Measurements from ENCODE around the gene SCAMP4.

Gene SCAMP4

GRCh38 chr19:1896508-1896907, 8.7 kb upstream of the SCAMP4 start:
- Histone ChIP-seq H3K27me3 (ENCODE audit: control insufficient read depth in 5 of 5, insufficient read depth in 4 of 5, low read length in 5 of 5) (no peaks in the 10 kb centered on the region), H3K4me3 (ENCODE audit: low read depth in 1 of 5, low read length in 5 of 5) (no peak overlapping the region), H3K9ac (ENCODE audit: low read length in 5 of 5) (no peak overlapping the region), H3K4me1 (ENCODE audit: control insufficient read depth in 5 of 5, insufficient read depth in 5 of 5, low read length in 5 of 5) (peaks cover 4 to 32% (median 19%) of the 10 kb centered on the region in 5 donors), H3K9me3 (ENCODE audit: control insufficient read depth in 5 of 5, low read length in 5 of 5) (no peaks in the 10 kb centered on the region), H3K27ac (ENCODE audit: low read depth, low read length) (no peak overlapping the region), H3K36me3 (ENCODE audit: control insufficient read depth in 5 of 5, insufficient read depth in 5 of 5, low read length in 5 of 5) (no peaks in the 10 kb centered on the region)

- no peaks in the 10 kb centered on the region for H3K27me3 ChIP-seq (ENCODE audit: control insufficient read depth in 5 of 5, insufficient read depth in 4 of 5, low read length in 5 of 5)
- H3K27ac ChIP-seq (ENCODE audit: low read depth, low read length) = no peak overlapping the region
- no peak overlapping the region for H3K9ac ChIP-seq (ENCODE audit: low read length in 5 of 5)
- H3K4me1 ChIP-seq (ENCODE audit: control insufficient read depth in 5 of 5, insufficient read depth in 5 of 5, low read length in 5 of 5) = peaks cover 7 to 31% (median 19%) of the 10 kb centered on the region in 5 donors
- no peaks in the 10 kb centered on the region for H3K9me3 ChIP-seq (ENCODE audit: control insufficient read depth in 5 of 5, low read length in 5 of 5)
- H3K4me3 ChIP-seq (ENCODE audit: low read depth in 1 of 5, low read length in 5 of 5) = no peak overlapping the region
- H3K36me3 ChIP-seq (ENCODE audit: control insufficient read depth in 5 of 5, insufficient read depth in 5 of 5, low read length in 5 of 5) = no peaks in the 10 kb centered on the region
Observed at GRCh38 chr19:1901940-1902404, 3.2 kb upstream of the SCAMP4 start.

GRCh38 chr19:1902923-1903322, 2.3 kb upstream of the SCAMP4 start:
- H3K27ac ChIP-seq (ENCODE audit: low read depth, low read length) = no peak overlapping the region
- peaks cover 0 to 3% (median 0%) of the 10 kb centered on the region in 5 donors for H3K36me3 ChIP-seq (ENCODE audit: control insufficient read depth in 5 of 5, insufficient read depth in 5 of 5, low read length in 5 of 5)
- H3K4me3 ChIP-seq (ENCODE audit: low read depth in 1 of 5, low read length in 5 of 5) = no peak overlapping the region
- H3K9ac ChIP-seq (ENCODE audit: low read length in 5 of 5) = no peak overlapping the region
- H3K9me3 ChIP-seq (ENCODE audit: control insufficient read depth in 5 of 5, low read length in 5 of 5) = no peaks in the 10 kb centered on the region
- H3K4me1 ChIP-seq (ENCODE audit: control insufficient read depth in 5 of 5, insufficient read depth in 5 of 5, low read length in 5 of 5) = peaks cover 2 to 30% (median 17%) of the 10 kb centered on the region in 5 donors
- H3K27me3 ChIP-seq (ENCODE audit: control insufficient read depth in 5 of 5, insufficient read depth in 4 of 5, low read length in 5 of 5) = no peaks in the 10 kb centered on the region

- no peak overlapping the region for H3K9ac ChIP-seq (ENCODE audit: low read length in 5 of 5)
- H3K9me3 ChIP-seq (ENCODE audit: control insufficient read depth in 5 of 5, low read length in 5 of 5) = no peaks in the 10 kb centered on the region
- peaks cover 0 to 3% (median 0%) of the 10 kb centered on the region in 5 donors for H3K36me3 ChIP-seq (ENCODE audit: control insufficient read depth in 5 of 5, insufficient read depth in 5 of 5, low read length in 5 of 5)
- no peaks in the 10 kb centered on the region for H3K27me3 ChIP-seq (ENCODE audit: control insufficient read depth in 5 of 5, insufficient read depth in 4 of 5, low read length in 5 of 5)
- H3K4me3 ChIP-seq (ENCODE audit: low read depth in 1 of 5, low read length in 5 of 5) = peak overlapping the region in 3 of 5 donors; percentile 36 to 75 (median 50)
- H3K4me1 ChIP-seq (ENCODE audit: control insufficient read depth in 5 of 5, insufficient read depth in 5 of 5, low read length in 5 of 5) = peaks cover 2 to 38% (median 22%) of the 10 kb centered on the region in 5 donors
- peak overlapping the region; percentile 55 for H3K27ac ChIP-seq (ENCODE audit: low read depth, low read length)
Observed at GRCh38 chr19:1904860-1905109, 414 bp upstream of the SCAMP4 start.

GRCh38 chr19:1905863-1906375, 720 bp downstream of the SCAMP4 start:
- Histone ChIP-seq H3K36me3 (ENCODE audit: control insufficient read depth in 5 of 5, insufficient read depth in 5 of 5, low read length in 5 of 5) (peaks cover 0 to 3% (median 0%) of the 10 kb centered on the region in 5 donors), H3K9ac (ENCODE audit: low read length in 5 of 5) (peak overlapping the region in 4 of 5 donors; percentile 7 to 80 (median 24)), H3K27me3 (ENCODE audit: control insufficient read depth in 5 of 5, insufficient read depth in 4 of 5, low read length in 5 of 5) (no peaks in the 10 kb centered on the region), H3K27ac (ENCODE audit: low read depth, low read length) (peak overlapping the region; percentile 40), H3K4me3 (ENCODE audit: low read depth in 1 of 5, low read length in 5 of 5) (peak overlapping the region; percentile 69 to 81 (median 73)), H3K9me3 (ENCODE audit: control insufficient read depth in 5 of 5, low read length in 5 of 5) (no peaks in the 10 kb centered on the region), H3K4me1 (ENCODE audit: control insufficient read depth in 5 of 5, insufficient read depth in 5 of 5, low read length in 5 of 5) (peaks cover 2 to 44% (median 28%) of the 10 kb centered on the region in 5 donors)

- Histone ChIP-seq H3K9ac (ENCODE audit: low read length in 5 of 5) (no peak overlapping the region), H3K36me3 (ENCODE audit: control insufficient read depth in 5 of 5, insufficient read depth in 5 of 5, low read length in 5 of 5) (peaks cover 0 to 7% (median 2%) of the 10 kb centered on the region in 5 donors), H3K4me3 (ENCODE audit: low read depth in 1 of 5, low read length in 5 of 5) (no peak overlapping the region), H3K4me1 (ENCODE audit: control insufficient read depth in 5 of 5, insufficient read depth in 5 of 5, low read length in 5 of 5) (peaks cover 2 to 44% (median 28%) of the 10 kb centered on the region in 5 donors), H3K9me3 (ENCODE audit: control insufficient read depth in 5 of 5, low read length in 5 of 5) (no peaks in the 10 kb centered on the region), H3K27me3 (ENCODE audit: control insufficient read depth in 5 of 5, insufficient read depth in 4 of 5, low read length in 5 of 5) (no peaks in the 10 kb centered on the region), H3K27ac (ENCODE audit: low read depth, low read length) (no peak overlapping the region)
Observed at GRCh38 chr19:1906985-1907562, 1.9 kb downstream of the SCAMP4 start.

GRCh38 chr19:1907563-1908363, 2.6 kb downstream of the SCAMP4 start:
- no peak overlapping the region for H3K27ac ChIP-seq (ENCODE audit: low read depth, low read length)
- no peak overlapping the region for H3K4me3 ChIP-seq (ENCODE audit: low read depth in 1 of 5, low read length in 5 of 5)
- H3K4me1 ChIP-seq (ENCODE audit: control insufficient read depth in 5 of 5, insufficient read depth in 5 of 5, low read length in 5 of 5) = peaks cover 2 to 44% (median 28%) of the 10 kb centered on the region in 5 donors
- no peaks in the 10 kb centered on the region for H3K9me3 ChIP-seq (ENCODE audit: control insufficient read depth in 5 of 5, low read length in 5 of 5)
- no peaks in the 10 kb centered on the region for H3K27me3 ChIP-seq (ENCODE audit: control insufficient read depth in 5 of 5, insufficient read depth in 4 of 5, low read length in 5 of 5)
- peaks cover 0 to 14% (median 7%) of the 10 kb centered on the region in 5 donors for H3K36me3 ChIP-seq (ENCODE audit: control insufficient read depth in 5 of 5, insufficient read depth in 5 of 5, low read length in 5 of 5)
- peak overlapping the region in 1 of 5 donors; percentile 41 for H3K9ac ChIP-seq (ENCODE audit: low read length in 5 of 5)

- H3K9me3 ChIP-seq (ENCODE audit: control insufficient read depth in 5 of 5, low read length in 5 of 5) = no peaks in the 10 kb centered on the region
- peaks cover 0 to 20% (median 12%) of the 10 kb centered on the region in 5 donors for H3K36me3 ChIP-seq (ENCODE audit: control insufficient read depth in 5 of 5, insufficient read depth in 5 of 5, low read length in 5 of 5)
- no peak overlapping the region for H3K27ac ChIP-seq (ENCODE audit: low read depth, low read length)
- H3K27me3 ChIP-seq (ENCODE audit: control insufficient read depth in 5 of 5, insufficient read depth in 4 of 5, low read length in 5 of 5) = no peaks in the 10 kb centered on the region
- H3K9ac ChIP-seq (ENCODE audit: low read length in 5 of 5) = no peak overlapping the region
- H3K4me3 ChIP-seq (ENCODE audit: low read depth in 1 of 5, low read length in 5 of 5) = no peak overlapping the region
- peaks cover 2 to 44% (median 28%) of the 10 kb centered on the region in 5 donors for H3K4me1 ChIP-seq (ENCODE audit: control insufficient read depth in 5 of 5, insufficient read depth in 5 of 5, low read length in 5 of 5)
Observed at GRCh38 chr19:1908364-1908678, 3.1 kb downstream of the SCAMP4 start.

GRCh38 chr19:1909761-1910080, 4.5 kb downstream of the SCAMP4 start:
- Histone ChIP-seq H3K4me1 (ENCODE audit: control insufficient read depth in 5 of 5, insufficient read depth in 5 of 5, low read length in 5 of 5) (peaks cover under 1 to 36% (median 21%) of the 10 kb centered on the region in 5 donors), H3K27ac (ENCODE audit: low read depth, low read length) (no peak overlapping the region), H3K27me3 (ENCODE audit: control insufficient read depth in 5 of 5, insufficient read depth in 4 of 5, low read length in 5 of 5) (no peaks in the 10 kb centered on the region), H3K36me3 (ENCODE audit: control insufficient read depth in 5 of 5, insufficient read depth in 5 of 5, low read length in 5 of 5) (peaks cover 0 to 32% (median 16%) of the 10 kb centered on the region in 5 donors), H3K9me3 (ENCODE audit: control insufficient read depth in 5 of 5, low read length in 5 of 5) (no peaks in the 10 kb centered on the region), H3K4me3 (ENCODE audit: low read depth in 1 of 5, low read length in 5 of 5) (no peak overlapping the region), H3K9ac (ENCODE audit: low read length in 5 of 5) (peak overlapping the region in 1 of 5 donors; percentile 4)

GRCh38 chr19:1910177-1910576, 5.0 kb downstream of the SCAMP4 start:
- no peak overlapping the region for H3K27ac ChIP-seq (ENCODE audit: low read depth, low read length)
- H3K4me1 ChIP-seq (ENCODE audit: control insufficient read depth in 5 of 5, insufficient read depth in 5 of 5, low read length in 5 of 5) = peaks cover 0 to 33% (median 19%) of the 10 kb centered on the region in 5 donors
- no peak overlapping the region for H3K4me3 ChIP-seq (ENCODE audit: low read depth in 1 of 5, low read length in 5 of 5)
- H3K9me3 ChIP-seq (ENCODE audit: control insufficient read depth in 5 of 5, low read length in 5 of 5) = no peaks in the 10 kb centered on the region
- no peak overlapping the region for H3K9ac ChIP-seq (ENCODE audit: low read length in 5 of 5)
- H3K36me3 ChIP-seq (ENCODE audit: control insufficient read depth in 5 of 5, insufficient read depth in 5 of 5, low read length in 5 of 5) = peaks cover 0 to 36% (median 20%) of the 10 kb centered on the region in 5 donors
- H3K27me3 ChIP-seq (ENCODE audit: control insufficient read depth in 5 of 5, insufficient read depth in 4 of 5, low read length in 5 of 5) = no peaks in the 10 kb centered on the region
